ENCODE data around the gene PCYT1A. TPM values are rescaled to one million over a fixed set of nuclear protein-coding genes. Genes with fewer than 3 reads are reported as not detected.

The PCYT1A gene
- total and polyA plus RNA-seq, 2 donors (not counting 1 experiment from before 2014, with no cell fraction given) = 56.6 to 61.2 TPM

DNA sequence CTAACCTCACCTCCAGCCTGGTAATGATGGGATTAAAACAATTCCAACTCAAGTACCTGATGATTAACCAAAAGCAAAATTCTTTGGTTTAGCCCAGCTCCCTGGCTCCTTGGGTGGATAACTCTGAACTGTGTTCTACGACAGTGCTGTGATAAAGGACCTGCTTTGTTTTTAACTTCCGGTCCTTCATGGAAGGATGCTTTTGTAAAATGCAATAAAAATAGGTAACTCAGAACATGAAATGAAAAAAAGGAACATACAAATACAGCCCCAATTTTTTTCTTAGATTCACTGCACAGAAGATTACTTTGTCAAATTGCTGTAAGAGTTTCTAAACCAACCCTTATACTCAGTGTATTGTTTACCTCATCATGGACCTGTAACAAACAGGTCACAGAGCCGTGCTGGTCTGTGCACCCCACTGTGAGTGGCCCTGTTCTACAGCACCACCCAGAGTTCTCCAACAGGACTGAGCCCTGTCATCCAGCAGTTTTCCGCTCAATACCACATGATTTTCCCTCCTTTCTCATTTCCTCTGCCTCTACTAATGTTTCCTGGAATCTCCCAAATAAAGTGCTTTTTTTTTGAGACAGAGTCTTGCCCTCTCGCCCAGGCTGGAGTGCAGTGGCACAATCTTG lies 4.9 kb upstream of the PCYT1A start:
- Histone ChIP-seq H3K9ac (ENCODE audit: low read length) (peak overlapping the region; percentile 21), H3K4me2 (replicated peaks; ENCODE audit: low read depth, low read length, poor library complexity, severe bottlenecking) (peak overlapping the region; percentile 45), H3K27ac (ENCODE audit: low read length in 2 of 2) (peak overlapping the region; percentile 4 to 54), H4K20me1 (ENCODE audit: control insufficient read depth, insufficient read depth, low read length, poor library complexity, severe bottlenecking) (no peaks in the 10 kb centered on the region), H2AFZ (ENCODE audit: insufficient read depth, low read depth, low read length, poor library complexity, severe bottlenecking) (peak overlapping the region; percentile 18), H3K4me3 (ENCODE audit: control extremely low read depth in 1 of 5, extremely low read depth in 1 of 5, insufficient read depth in 1 of 5, low read depth in 2 of 5, low read length in 4 of 5) (peak overlapping the region in 2 of 5 experiments; percentile 5 to 28), H3K4me1 (ENCODE audit: control insufficient read depth in 2 of 2, insufficient read depth in 2 of 2, low read length in 2 of 2) (peaks cover 4 to 33% of the 10 kb centered on the region in 2 donors), H3K36me3 (replicated peaks in 1 of 2; ENCODE audit: control extremely low read depth in 1 of 2, control insufficient read depth in 1 of 2, extremely low read depth in 1 of 2, insufficient read depth in 2 of 2, low read length in 1 of 2) (no peaks in the 10 kb centered on the region), H3K27me3 (replicated peaks in 1 of 4; ENCODE audit: control extremely low read depth in 1 of 4, control insufficient read depth in 3 of 4, insufficient read depth in 4 of 4, low read length in 3 of 4) (no peaks in the 10 kb centered on the region), H3K79me2 (ENCODE audit: control insufficient read depth, insufficient read depth, low read length) (peaks cover 20% of the 10 kb centered on the region), H3K9me3 (ENCODE audit: control extremely low read depth in 1 of 3, control insufficient read depth in 2 of 3, insufficient read depth in 1 of 3, low read length in 2 of 3) (no peaks in the 10 kb centered on the region)
- Mint-ChIP-seq H3K27ac (peak overlapping the region; percentile 96), H3K9me3 (ENCODE audit: insufficient read depth) (no peaks in the 10 kb centered on the region), H3K4me1 (peaks cover 40% of the 10 kb centered on the region), H3K27me3 (no peaks in the 10 kb centered on the region), H3K4me3 (peak overlapping the region; percentile 82)
- DNase-seq (peak; percentile 63), ATAC-seq (ENCODE audit: low read depth) (peak; percentile 54)
- ChIA-PET CTCF (interaction anchor here (0.9 to 1.6 kb wide), 3 partner anchors 26 to 219 kb away, joined by 3 to 7 read pairs (median 4); partner anchors contain the start of gene DYNLT2B), POLR2A (interaction anchor here (1.7 kb wide), 1 partner anchor 26 kb away, joined by 5 read pairs; the partner anchor contains the start of gene DYNLT2B)
- intact Hi-C loops (cut with micrococcal nuclease) = loop anchor here (1.0 to 2.0 kb wide), 2 partner anchors 18 to 40 kb away; no protein-coding TSS in a partner anchor
- TF ChIP-seq EZH2 (IDR thresholded peaks at IDR 0.05; ENCODE audit: borderline replicate concordance, insufficient read depth, low read depth, low read length, poor library complexity, severe bottlenecking) = no peak
- 80% methylated on average over 3 of the region's 5 CpGs for WGBS (ENCODE audit: insufficient coverage)

DNA sequence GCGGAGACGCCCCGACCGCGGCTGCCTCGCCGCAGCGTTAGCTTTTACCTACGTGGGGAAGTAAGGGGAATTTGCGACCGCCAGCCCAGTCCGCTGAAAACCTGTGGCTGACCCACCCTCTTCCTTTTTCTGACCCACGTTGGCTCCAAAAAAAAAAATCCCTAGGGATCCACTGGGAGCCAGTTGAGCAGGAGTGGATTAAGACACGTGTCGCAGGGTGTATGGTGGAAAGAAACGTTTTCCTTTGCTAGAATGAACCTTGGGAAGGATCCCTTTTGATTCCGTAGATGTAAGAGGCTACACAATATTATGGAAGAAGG lies 575 bp upstream of the PCYT1A start:
- ChIA-PET POLR2A (interaction anchor here (0.7 to 2.5 kb wide), 2 partner anchors 21 to 30 kb away, joined by 3 to 11 read pairs; partner anchors contain the start of gene DYNLT2B), CTCF (no interaction called here)
- peak overlapping the region; percentile 68 to 98 (median 96) for H3K4me3 ChIP-seq (ENCODE audit: control extremely low read depth in 1 of 5, extremely low read depth in 1 of 5, insufficient read depth in 1 of 5, low read depth in 2 of 5, low read length in 4 of 5)
- H2AFZ ChIP-seq (ENCODE audit: insufficient read depth, low read depth, low read length, poor library complexity, severe bottlenecking) = peak overlapping the region; percentile 96
- TF ChIP-seq EZH2 (IDR thresholded peaks at IDR 0.05; ENCODE audit: borderline replicate concordance, insufficient read depth, low read depth, low read length, poor library complexity, severe bottlenecking) = no peak
- TF ChIP-seq, protein P1, sequence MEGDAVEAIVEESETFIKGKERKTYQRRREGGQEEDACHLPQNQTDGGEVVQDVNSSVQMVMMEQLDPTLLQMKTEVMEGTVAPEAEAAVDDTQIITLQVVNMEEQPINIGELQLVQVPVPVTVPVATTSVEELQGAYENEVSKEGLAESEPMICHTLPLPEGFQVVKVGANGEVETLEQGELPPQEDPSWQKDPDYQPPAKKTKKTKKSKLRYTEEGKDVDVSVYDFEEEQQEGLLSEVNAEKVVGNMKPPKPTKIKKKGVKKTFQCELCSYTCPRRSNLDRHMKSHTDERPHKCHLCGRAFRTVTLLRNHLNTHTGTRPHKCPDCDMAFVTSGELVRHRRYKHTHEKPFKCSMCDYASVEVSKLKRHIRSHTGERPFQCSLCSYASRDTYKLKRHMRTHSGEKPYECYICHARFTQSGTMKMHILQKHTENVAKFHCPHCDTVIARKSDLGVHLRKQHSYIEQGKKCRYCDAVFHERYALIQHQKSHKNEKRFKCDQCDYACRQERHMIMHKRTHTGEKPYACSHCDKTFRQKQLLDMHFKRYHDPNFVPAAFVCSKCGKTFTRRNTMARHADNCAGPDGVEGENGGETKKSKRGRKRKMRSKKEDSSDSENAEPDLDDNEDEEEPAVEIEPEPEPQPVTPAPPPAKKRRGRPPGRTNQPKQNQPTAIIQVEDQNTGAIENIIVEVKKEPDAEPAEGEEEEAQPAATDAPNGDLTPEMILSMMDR (IDR thresholded peaks at IDR 0.05) = no peak
- no peaks in the 10 kb centered on the region for H4K20me1 ChIP-seq (ENCODE audit: control insufficient read depth, insufficient read depth, low read length, poor library complexity, severe bottlenecking)
- H3K4me2 ChIP-seq (replicated peaks; ENCODE audit: low read depth, low read length, poor library complexity, severe bottlenecking) = peak overlapping the region; percentile 87
- no peaks in the 10 kb centered on the region for H3K9me3 Mint-ChIP-seq (ENCODE audit: insufficient read depth)
- H3K4me3 Mint-ChIP-seq = peak overlapping the region; percentile 100
- H3K9ac ChIP-seq (ENCODE audit: low read length) = peak overlapping the region; percentile 96
- H3K4me1 ChIP-seq (ENCODE audit: control insufficient read depth in 2 of 2, insufficient read depth in 2 of 2, low read length in 2 of 2) = peaks cover 17 to 41% of the 10 kb centered on the region in 2 donors
- peaks cover 30% of the 10 kb centered on the region for H3K79me2 ChIP-seq (ENCODE audit: control insufficient read depth, insufficient read depth, low read length)
- H3K27me3 Mint-ChIP-seq = no peaks in the 10 kb centered on the region
- H3K27me3 ChIP-seq (replicated peaks in 1 of 4; ENCODE audit: control extremely low read depth in 1 of 4, control insufficient read depth in 3 of 4, insufficient read depth in 4 of 4, low read length in 3 of 4) = no peaks in the 10 kb centered on the region
- H3K36me3 ChIP-seq (replicated peaks in 1 of 2; ENCODE audit: control extremely low read depth in 1 of 2, control insufficient read depth in 1 of 2, extremely low read depth in 1 of 2, insufficient read depth in 2 of 2, low read length in 1 of 2) = no peaks in the 10 kb centered on the region
- H3K27ac Mint-ChIP-seq = peak overlapping the region; percentile 98
- WGBS (ENCODE audit: insufficient coverage) = 1% methylated on average over 10 of the region's 17 CpGs
- peak overlapping the region; percentile 63 to 92 for H3K27ac ChIP-seq (ENCODE audit: low read length in 2 of 2)
- H3K4me1 Mint-ChIP-seq = peaks cover 59% of the 10 kb centered on the region
- no peaks in the 10 kb centered on the region for H3K9me3 ChIP-seq (ENCODE audit: control extremely low read depth in 1 of 3, control insufficient read depth in 2 of 3, insufficient read depth in 1 of 3, low read length in 2 of 3)
- ATAC-seq (ENCODE audit: low read depth) = no peak
- intact Hi-C loops (cut with micrococcal nuclease) = no loop called here
- DNase-seq = no peak

Measured in B cell (primary cell).